ENCODE results near the gene KRTAP4-7.
"Not testable (repeated sequence)": the region's sequence is repeated elsewhere in the genome, so short reads cannot be mapped to it uniquely, and the experiment has no call there.

KRTAP4-7 gene

DNA sequence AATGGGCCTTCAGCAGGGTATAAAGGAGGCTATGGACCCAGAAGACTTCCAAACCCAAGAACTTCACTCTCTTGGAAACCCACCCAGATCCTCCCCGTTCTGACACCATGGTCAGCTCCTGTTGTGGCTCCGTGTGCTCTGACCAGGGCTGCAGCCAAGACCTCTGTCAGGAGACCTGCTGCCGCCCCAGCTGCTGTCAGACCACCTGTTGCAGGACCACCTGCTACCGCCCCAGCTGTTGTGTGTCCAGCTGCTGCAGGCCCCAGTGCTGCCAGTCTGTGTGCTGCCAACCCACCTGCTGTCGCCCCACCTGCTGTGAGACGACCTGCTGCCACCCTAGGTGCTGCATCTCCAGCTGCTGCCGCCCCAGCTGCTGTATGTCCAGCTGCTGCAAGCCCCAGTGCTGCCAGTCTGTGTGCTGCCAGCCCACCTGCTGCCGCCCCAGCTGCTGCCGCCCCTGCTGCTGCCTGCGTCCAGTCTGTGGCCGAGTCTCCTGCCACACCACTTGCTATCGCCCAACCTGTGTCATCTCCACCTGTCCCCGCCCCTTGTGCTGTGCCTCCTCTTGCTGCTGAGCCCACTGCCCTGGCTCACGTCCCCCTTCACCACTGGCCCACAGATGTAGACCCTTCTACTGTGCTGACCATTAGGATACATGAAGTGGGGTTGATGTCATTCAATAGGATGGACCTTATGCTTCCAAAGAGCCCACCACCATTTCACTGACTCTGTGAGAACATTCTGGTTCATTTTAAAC lies at the start of gene KRTAP4-7:
KRTAP4-7 (plus strand) TSS at position 51 of the 757 bp plus-strand sequence; CDS start at position 108, 57 bp downstream.
- not testable (repeated sequence) for DNase-seq

DNA sequence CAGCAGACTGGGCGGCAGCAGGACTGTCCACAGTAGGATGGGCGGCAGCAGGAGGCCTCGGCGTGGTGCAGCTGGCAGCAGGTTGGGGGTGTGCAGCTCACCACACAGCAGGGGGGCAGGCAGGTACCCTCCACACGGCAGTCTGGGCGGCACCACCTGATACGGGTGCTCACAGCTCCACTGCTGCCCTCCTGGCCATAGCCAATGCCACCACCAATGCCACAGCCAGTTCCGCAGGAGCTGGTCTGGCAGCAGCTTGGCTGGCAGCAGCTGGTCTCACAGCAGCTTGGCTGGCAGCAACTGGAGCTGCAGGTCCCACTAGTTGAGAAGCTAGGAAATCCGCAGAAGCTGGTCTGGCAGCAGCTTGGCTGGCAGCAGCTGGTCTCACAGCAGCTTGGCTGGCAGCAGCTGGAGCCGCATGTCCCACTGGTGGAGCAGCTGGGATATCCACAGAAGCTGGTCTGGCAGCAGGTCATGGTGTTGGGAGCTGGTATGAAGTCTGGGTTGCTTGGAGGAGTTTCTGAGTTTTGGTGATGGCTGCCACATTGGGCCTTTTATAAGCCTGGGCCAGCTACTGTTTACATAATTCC lies 49.5 kb upstream of the KRTAP4-7 start, which contains the start of gene KRTAP1-3:
KRTAP1-3 (minus strand) TSS at position 529 of the 590 bp plus-strand sequence; CDS start at position 476, 53 bp downstream.
- DNase-seq = not testable (repeated sequence)

DNA sequence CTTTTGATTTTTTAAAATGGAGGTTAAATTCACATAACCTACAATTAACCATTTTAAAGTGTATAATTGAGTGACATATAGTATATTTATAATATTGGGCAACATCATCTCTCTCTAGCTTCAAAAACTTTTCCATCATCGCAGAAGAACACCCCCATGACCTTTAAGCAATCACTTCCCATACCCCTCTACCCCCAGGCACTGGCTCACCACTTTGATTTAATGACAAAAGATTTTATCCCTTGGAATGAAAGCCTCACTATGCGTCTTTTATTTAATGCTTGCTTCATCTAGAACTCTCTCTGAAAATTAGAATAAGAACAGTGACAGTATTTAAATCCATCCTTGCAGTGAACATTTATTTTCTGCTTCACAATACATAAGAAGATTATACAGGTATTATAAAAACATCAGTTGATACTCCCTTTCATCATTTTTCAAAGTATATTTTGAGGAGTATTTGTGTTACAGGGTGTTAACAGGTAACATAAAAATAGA lies 46.0 kb upstream of the KRTAP4-7 start:
- no peak for DNase-seq

GRCh38 chr17:41040783-41041571 lies 43.0 kb upstream of the KRTAP4-7 start, which contains the start of gene KRTAP1-1:
KRTAP1-1 (minus strand) TSS chr17:41041450; CDS start chr17:41041397, 53 bp downstream.
- not testable (repeated sequence) for DNase-seq

GRCh38 chr17:41042953-41043352 lies 41.0 kb upstream of the KRTAP4-7 start:
- DNase-seq = no peak

GRCh38 chr17:41046735-41047465 lies 37.0 kb upstream of the KRTAP4-7 start, which contains the start of gene KRTAP2-1:
KRTAP2-1 (minus strand) TSS chr17:41047316; CDS start chr17:41047267, 49 bp downstream.
- DNase-seq = not testable (repeated sequence)

- no peak for DNase-seq
Measured at GRCh38 chr17:41048441-41048840, 35.5 kb upstream of the KRTAP4-7 start.

DNA sequence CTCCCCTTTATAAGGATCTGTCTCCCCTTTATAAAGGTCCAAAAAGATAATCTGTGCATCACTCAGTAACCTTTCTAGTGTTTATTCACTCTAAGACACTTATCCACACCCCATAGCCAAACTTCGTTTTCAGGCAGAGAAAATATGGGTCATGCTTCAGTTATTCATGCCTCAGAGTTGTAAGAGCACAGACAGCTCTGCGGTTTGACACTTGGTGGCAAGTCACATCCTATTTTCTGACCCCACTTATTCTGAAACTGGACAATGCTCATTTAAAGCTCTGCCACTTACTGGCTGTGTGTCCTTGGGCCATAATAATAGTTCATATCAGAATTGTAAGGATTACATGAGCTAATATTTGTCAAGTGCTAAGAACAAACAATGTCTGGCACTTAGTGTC lies 34.8 kb upstream of the KRTAP4-7 start:
- no peak for DNase-seq

DNA sequence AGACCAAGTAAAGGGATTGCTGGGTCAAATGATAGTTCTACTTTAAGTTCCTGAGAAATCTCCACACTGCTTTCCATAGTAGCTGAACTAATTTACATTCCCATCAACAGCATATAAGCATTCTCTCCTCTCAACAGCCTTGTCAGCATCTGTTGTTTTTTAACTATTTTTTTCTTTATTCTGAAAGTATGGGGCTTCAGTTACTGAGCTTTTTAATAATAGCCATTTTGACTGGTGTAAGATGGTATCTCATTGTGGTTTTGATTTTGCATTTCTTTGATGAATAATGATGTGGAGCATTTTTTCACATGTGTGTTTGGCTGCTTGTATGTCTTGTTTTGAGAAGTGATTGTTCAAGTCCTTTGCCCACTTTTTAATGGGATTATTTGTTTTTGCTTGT lies 31.4 kb upstream of the KRTAP4-7 start:
- no peak for DNase-seq

GRCh38 chr17:41054025-41054424 lies 29.9 kb upstream of the KRTAP4-7 start:
- no peak for DNase-seq

- DNase-seq = not testable (repeated sequence)
Measured at GRCh38 chr17:41054556-41054955, 29.4 kb upstream of the KRTAP4-7 start.

DNA sequence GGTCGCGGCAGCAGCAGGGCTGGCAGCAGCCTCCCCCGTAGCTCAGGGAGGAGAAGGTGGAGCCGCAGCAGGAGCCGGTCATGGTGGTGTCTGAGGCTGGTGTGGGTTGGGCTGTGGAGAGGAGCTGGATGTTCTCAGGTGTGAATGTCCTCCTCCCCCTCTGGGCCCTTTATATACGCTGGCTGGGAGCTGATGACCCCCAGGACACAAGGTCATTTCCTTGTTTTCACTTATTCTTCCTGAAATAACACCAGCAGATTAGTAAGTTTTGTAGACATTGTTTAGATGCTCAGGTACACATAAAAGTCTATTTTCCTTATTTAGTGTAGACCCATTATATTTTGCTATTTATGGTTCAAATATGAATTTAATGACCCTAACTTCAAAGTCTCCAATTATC lies 28.8 kb upstream of the KRTAP4-7 start, which contains the start of gene KRTAP2-2:
KRTAP2-2 (minus strand) TSS at position 101 of the 400 bp plus-strand sequence; CDS start at position 82, 19 bp downstream.
- DNase-seq = not testable (repeated sequence)

DNA sequence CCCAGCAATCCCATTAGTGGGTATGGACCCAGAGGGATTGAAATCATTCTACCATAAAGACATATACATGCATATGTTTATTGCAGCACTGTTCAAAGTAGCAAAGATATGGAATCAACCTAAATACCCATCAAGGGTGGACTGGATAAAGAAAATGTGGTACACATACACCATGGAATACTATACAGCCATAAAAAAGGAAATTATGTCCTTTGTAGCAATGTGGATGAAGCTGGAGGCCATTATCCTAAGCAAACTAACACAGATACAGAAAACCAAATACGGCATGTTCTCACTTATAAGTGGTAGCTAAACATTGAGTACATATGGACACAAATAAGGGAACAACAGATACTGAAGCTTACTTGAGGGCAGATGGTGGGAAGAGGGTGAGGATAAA lies 26.4 kb upstream of the KRTAP4-7 start:
- DNase-seq = no peak

DNA sequence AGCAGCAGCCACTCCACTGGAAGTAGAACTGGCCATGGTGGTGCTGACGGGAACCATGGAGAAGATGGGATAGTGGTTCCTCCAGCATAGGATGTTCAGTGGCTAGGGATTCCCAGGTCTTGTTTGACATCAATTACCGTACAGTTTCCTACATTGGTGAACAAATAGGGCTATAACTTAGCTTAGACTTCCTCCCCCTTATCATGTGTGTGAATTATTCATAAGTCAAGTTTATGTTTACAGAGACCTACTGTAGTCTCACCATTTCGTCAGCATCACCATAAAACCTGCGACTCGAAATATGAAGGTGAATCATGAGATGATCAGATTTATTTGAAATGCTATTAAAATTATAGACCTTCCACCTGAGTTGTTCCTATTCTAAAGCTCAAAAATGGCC lies 25.2 kb upstream of the KRTAP4-7 start:
- no peak for DNase-seq

DNA sequence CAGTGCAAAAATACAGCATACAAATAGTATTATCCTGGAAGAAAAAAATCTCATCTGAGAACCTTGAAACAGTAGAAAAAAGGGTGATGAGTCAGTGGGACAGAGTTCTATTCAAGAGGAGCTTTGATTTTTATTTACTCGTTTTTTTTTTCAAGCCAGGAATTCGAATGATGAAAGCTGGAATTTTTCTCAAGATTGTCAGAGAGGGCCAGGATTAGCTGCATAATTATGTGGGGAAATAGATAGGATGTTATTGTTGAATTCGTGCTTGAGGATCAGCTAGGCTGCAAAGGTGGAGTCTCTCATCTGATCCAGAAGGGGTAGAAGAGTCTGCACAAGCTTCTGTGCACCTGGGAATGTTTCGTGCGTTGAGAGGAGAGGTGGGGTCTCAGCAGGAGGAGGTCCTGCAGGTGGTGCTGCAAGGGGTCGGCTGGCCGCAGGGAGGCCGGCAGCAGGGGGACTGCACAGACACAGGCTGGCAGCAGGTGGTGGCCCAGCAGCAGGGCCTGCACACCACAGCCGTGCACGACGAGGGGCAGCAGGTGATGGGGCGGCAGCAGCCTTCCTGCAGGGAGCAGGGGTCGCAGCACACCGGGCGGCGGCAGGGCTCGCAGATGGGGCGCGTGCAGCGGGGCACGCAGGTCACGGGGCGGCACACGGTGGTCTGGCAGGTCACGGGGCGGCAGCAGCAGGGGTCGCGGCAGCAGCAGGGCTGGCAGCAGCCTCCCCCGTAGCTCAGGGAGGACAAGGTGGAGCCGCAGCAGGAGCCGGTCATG lies 24.5 kb upstream of the KRTAP4-7 start:
- DNase-seq = not testable (repeated sequence)

DNA sequence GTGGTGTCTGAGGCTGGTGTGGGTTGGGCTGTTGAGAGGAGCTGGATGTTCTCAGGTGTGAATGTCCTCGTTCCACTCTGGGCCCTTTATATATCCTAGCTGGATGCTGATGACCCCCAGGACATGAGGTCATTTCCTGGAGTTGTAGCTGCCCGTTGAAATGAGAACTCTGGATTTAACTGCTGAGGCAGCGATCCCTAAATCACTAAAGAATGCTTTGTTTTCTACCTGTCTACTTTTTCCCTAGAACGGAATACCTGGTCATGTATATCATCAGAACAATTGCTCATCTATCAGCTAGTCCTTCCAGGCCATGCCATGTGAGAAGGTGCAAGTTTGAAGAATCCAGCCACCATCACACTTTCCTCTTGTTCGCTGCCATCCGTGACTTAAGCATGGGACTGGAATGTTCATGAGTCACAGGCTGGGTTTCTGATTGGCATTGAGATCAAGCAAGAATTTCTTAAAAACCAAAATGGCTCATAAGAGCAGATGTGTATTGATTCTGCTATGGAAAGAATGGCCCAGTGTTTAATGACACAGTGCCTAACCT lies 23.8 kb upstream of the KRTAP4-7 start, which contains the start of gene KRTAP2-3:
KRTAP2-3 (minus strand) TSS at position 63 of the 553 bp plus-strand sequence. CDS start 64 bp downstream, outside the sequence.
- DNase-seq = no peak

DNA sequence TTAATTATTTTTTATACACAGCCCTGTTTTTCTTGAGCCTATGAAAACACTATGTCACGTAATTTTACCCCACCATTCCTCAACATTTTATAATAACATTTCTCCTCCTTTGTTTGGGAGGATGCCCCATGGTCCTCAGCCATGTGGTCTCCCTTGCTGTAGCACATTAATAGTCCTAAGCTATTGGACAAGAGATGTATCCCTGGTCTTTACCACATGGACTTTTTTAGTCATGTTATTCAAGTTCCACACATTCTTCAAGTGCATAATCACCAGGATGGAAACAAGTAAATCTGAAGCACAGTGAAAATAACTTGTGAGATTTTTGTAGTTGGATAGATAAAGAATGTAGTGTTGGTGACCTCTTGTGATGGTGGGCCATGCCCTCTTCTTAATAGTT lies 22.0 kb upstream of the KRTAP4-7 start:
- DNase-seq = no peak

- DNase-seq = no peak
Measured at GRCh38 chr17:41063449-41063848, 20.5 kb upstream of the KRTAP4-7 start.

GRCh38 chr17:41064301-41064700 lies 19.6 kb upstream of the KRTAP4-7 start:
- DNase-seq = no peak

DNA sequence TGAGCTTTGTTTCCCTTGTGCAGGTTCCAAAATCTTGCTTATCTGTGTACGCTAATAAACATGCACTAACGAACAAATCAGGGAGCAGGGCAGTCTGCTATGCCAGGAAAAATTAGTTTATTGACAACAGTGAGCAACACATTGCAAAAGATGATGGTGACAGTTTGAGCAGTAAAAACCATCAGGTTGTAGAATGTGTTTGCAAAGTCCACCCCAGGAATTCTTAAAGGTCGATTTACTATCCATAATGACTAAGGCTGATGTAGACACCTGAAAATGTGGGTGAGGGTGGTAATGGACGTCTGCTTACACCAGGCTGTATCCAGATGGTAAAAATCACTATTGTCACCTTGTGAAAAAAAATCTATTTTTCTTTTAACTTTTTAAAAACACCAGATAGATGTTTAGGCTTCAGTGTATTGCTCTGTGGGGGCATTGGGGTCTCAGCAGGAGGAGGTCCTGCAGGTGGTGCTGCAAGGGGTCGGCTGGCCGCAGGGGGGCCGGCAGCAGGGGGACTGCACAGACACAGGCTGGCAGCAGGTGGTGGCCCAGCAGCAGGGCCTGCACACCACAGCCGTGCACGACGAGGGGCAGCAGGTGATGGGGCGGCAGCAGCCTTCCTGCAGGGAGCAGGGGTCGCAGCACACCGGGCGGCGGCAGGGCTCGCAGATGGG lies 18.8 kb upstream of the KRTAP4-7 start:
- not testable (repeated sequence) for DNase-seq

Data from CD4-positive, alpha-beta T cell treated with Interleukin-17A for 4 hours (primary cell).